NB4 (cell line): ENCODE measurements around the gene ALPL.

Experiments used
- DNase-seq: peaks from one replicate; pipeline ENCODE4 v3.0.0; 2010; ENCODE audit warnings: low read depth
- H3K4me3 ChIP-seq: one replicate; pipeline ENCODE4 v1.5.1; 2011; ENCODE audit warnings: mild to moderate bottlenecking, low read depth, low read length, moderate library complexity
- MAX ChIP-seq: IDR thresholded peaks from 2 replicates; pipeline ENCODE4 v1.6.1; 2011; ENCODE audit warnings: low read depth, low read length
- MYC ChIP-seq: IDR thresholded peaks from 2 replicates; pipeline ENCODE4 v1.6.1; 2011; ENCODE audit warnings: low read depth, low read length
- POLR2A ChIP-seq: IDR thresholded peaks from 2 replicates; pipeline ENCODE4 v1.6.1; 2011; ENCODE audit warnings: mild to moderate bottlenecking; ENCODE audit not compliant: insufficient read length; ENCODE audit errors: extremely low read depth
- TF ChIP-seq, protein P1 (sequence below): IDR thresholded peaks from one replicate; pipeline ENCODE4 v1.5.1; 2012; ENCODE audit warnings: low read depth, low read length

The ALPL gene

DNA sequence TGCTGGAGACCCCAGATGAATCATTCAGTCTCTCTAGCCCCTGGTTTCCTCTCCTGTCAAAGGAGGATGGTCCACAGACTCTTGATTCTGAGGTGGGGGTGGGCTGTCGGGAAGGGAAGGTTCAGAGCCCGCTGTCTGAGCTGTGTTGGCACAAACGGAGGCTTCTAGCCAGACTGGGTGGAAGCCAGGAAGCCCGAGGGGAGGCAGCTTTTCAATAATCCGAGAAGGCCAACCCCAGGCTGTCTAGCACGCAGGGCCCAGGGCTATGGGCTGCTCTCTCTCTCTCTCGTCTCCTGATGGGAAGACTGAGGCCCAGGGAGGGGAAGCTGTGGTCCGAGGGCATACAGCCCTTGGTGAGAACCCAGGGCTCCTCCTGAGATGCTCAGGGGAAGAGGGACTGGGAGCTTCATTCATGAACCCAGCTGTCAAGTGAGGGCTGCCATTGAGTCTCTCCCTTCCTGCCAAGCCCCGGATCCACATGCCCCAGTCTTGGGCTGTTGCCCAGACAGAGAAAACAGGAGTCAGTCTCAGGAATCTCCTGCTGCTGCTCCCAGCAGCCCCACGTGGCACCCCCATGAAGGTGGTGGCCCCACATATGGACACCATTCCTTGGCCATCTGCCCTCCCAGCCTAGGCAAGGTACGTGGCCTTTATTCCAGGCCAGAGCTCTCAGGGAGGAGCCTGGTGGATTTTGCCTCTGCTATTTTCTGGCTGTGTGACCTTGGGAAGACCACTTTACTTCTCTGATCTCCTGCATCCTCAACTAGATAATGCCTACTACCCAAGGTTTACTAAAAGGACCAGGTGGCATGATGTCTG lies 115.6 kb downstream of the ALPL start:
- DNase-seq, result no peak
- no peak overlapping the region for H3K4me3 ChIP-seq
- TF ChIP-seq, protein P1, sequence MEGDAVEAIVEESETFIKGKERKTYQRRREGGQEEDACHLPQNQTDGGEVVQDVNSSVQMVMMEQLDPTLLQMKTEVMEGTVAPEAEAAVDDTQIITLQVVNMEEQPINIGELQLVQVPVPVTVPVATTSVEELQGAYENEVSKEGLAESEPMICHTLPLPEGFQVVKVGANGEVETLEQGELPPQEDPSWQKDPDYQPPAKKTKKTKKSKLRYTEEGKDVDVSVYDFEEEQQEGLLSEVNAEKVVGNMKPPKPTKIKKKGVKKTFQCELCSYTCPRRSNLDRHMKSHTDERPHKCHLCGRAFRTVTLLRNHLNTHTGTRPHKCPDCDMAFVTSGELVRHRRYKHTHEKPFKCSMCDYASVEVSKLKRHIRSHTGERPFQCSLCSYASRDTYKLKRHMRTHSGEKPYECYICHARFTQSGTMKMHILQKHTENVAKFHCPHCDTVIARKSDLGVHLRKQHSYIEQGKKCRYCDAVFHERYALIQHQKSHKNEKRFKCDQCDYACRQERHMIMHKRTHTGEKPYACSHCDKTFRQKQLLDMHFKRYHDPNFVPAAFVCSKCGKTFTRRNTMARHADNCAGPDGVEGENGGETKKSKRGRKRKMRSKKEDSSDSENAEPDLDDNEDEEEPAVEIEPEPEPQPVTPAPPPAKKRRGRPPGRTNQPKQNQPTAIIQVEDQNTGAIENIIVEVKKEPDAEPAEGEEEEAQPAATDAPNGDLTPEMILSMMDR, result no peak
- TF ChIP-seq MYC, result no peak
- no peak for TF ChIP-seq POLR2A
- TF ChIP-seq MAX, result no peak

DNA sequence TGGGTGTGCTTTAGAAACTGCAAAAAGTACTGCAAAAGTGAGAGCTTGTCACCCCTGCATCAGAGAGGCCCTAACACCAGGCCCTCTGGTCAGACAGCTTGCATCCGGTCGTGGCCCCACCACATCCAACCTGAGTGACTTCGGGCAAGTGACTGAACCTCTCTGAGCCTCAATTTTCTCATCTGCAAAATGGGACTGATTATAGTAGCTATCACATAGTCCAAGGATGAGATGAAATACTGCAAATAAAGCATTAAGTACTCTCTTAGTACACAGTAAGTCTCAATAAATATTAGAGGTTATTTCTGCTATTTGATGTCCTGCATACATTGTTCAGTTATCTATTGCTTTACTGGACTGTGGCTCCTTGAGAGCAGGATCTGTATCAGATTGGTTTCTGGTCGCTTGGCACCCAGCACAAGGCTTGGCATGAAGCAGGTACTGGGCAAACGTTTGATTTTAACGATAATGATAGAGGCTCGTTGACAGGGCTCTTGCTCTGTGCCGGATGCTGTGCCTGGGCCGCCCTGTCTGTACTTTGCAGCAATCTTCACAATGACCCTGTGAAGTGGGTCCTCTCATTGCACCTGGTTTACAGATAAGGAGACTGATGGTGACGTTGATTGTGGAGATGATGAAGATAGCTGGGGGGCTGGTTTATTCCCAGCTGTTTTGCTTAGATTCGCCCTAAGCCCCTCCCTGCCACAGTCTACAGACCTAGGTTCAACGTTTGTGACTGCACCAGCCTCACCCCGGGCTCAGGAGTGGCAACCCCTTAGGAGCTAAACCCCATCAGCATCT lies 116.4 kb downstream of the ALPL start:
- TF ChIP-seq POLR2A, result no peak
- TF ChIP-seq, protein P1, result no peak
- no peak for TF ChIP-seq MAX
- no peak for TF ChIP-seq MYC
- no peak for DNase-seq
- H3K4me3 ChIP-seq, result no peak overlapping the region

GRCh38 chr1:21626921-21627339 lies 117.7 kb downstream of the ALPL start:
- DNase-seq, result peak; percentile 38

More at GRCh38 chr1:21626921-21627339, 117.7 kb downstream of the ALPL start:
- no peak overlapping the region for H3K4me3 ChIP-seq
- TF ChIP-seq, protein P1, result no peak
- no peak for TF ChIP-seq MYC
- TF ChIP-seq MAX, result no peak
- no peak for TF ChIP-seq POLR2A
